ENCODE results near the gene AREG.

Gene AREG

GRCh38 chr4:74431113-74431826, 13.7 kb upstream of the AREG start:
- no peak overlapping the region for H2AK5ac ChIP-seq (ENCODE audit: low read depth, low read length)
- no peaks in the 10 kb centered on the region for H3K79me1 ChIP-seq (ENCODE audit: low read depth, low read length)
- WGBS, 2 donors (ENCODE audit: extremely low coverage in 2 of 2, insufficient read length in 2 of 2, insufficient replicate concordance in 1 of 2), result 100% methylated on average over 1 of the region's 11 CpGs; no CpG with 5 or more reads in 1 of the 2 donors
- H3K27me3 ChIP-seq (ENCODE audit: control insufficient read depth in 3 of 3, insufficient read depth in 3 of 3, low read depth in 1 of 3, low read length in 3 of 3), result no peaks in the 10 kb centered on the region
- no peak overlapping the region for H2BK15ac ChIP-seq (ENCODE audit: low read length)
- H2BK12ac ChIP-seq (ENCODE audit: low read length), result no peak overlapping the region
- no peak overlapping the region for H3K27ac ChIP-seq (replicated peaks; ENCODE audit: low read length)
- H3K4me3 ChIP-seq (ENCODE audit: low read length in 2 of 2), result no peak overlapping the region
- H2BK5ac ChIP-seq (ENCODE audit: low read length), result no peak overlapping the region
- H2AFZ ChIP-seq (ENCODE audit: low read length), result no peak overlapping the region
- no peak overlapping the region for H2BK120ac ChIP-seq (ENCODE audit: low read depth, low read length)
- H3K4me2 ChIP-seq (ENCODE audit: insufficient read depth, low read length, poor library complexity, severe bottlenecking), result no peak overlapping the region
- H3K36me3 ChIP-seq (replicated peaks in 1 of 2; ENCODE audit: control insufficient read depth in 2 of 2, insufficient read depth in 2 of 2, low read length in 2 of 2), result no peaks in the 10 kb centered on the region
- H3K4me1 ChIP-seq (ENCODE audit: control insufficient read depth in 2 of 2, insufficient read depth in 1 of 2, low read depth in 1 of 2, low read length in 2 of 2), result peaks cover 0 to 2% of the 10 kb centered on the region in 2 donors
- no peak overlapping the region for H4K8ac ChIP-seq (ENCODE audit: low read depth, low read length)
- no peak overlapping the region for H3K14ac ChIP-seq (ENCODE audit: low read length)
- no peak for DNase-seq (ENCODE audit: low spot score)
- H3K18ac ChIP-seq (ENCODE audit: low read length), result no peak overlapping the region
- no peak overlapping the region for H3K23ac ChIP-seq (ENCODE audit: low read depth, low read length, poor library complexity)
- no peak overlapping the region for H4K91ac ChIP-seq (ENCODE audit: low read depth, low read length, poor library complexity)
- H3K4ac ChIP-seq (ENCODE audit: low read length), result no peak overlapping the region
- H3K9ac ChIP-seq (ENCODE audit: low read depth, low read length, poor library complexity), result no peak overlapping the region
- no peaks in the 10 kb centered on the region for H3K9me3 ChIP-seq (replicated peaks in 1 of 2; ENCODE audit: control insufficient read depth in 2 of 2, insufficient read depth in 1 of 2, low read depth in 1 of 2, low read length in 2 of 2)

- Histone ChIP-seq H3K9ac (ENCODE audit: low read depth, low read length, poor library complexity) (no peak overlapping the region), H2BK12ac (ENCODE audit: low read length) (no peak overlapping the region), H2BK5ac (ENCODE audit: low read length) (no peak overlapping the region), H3K14ac (ENCODE audit: low read length) (no peak overlapping the region), H3K18ac (ENCODE audit: low read length) (no peak overlapping the region), H3K23ac (ENCODE audit: low read depth, low read length, poor library complexity) (no peak overlapping the region), H2AK5ac (ENCODE audit: low read depth, low read length) (no peak overlapping the region), H4K91ac (ENCODE audit: low read depth, low read length, poor library complexity) (no peak overlapping the region), H3K4me2 (ENCODE audit: insufficient read depth, low read length, poor library complexity, severe bottlenecking) (no peak overlapping the region), H3K4ac (ENCODE audit: low read length) (no peak overlapping the region), H2BK120ac (ENCODE audit: low read depth, low read length) (no peak overlapping the region), H2AFZ (ENCODE audit: low read length) (no peak overlapping the region), H3K4me1 (ENCODE audit: control insufficient read depth in 2 of 2, insufficient read depth in 1 of 2, low read depth in 1 of 2, low read length in 2 of 2) (peaks cover 0 to 2% of the 10 kb centered on the region in 2 donors), H3K4me3 (ENCODE audit: low read length in 2 of 2) (no peak overlapping the region), H4K8ac (ENCODE audit: low read depth, low read length) (no peak overlapping the region), H3K9me3 (replicated peaks in 1 of 2; ENCODE audit: control insufficient read depth in 2 of 2, insufficient read depth in 1 of 2, low read depth in 1 of 2, low read length in 2 of 2) (no peaks in the 10 kb centered on the region), H2BK15ac (ENCODE audit: low read length) (no peak overlapping the region), H3K36me3 (replicated peaks in 1 of 2; ENCODE audit: control insufficient read depth in 2 of 2, insufficient read depth in 2 of 2, low read length in 2 of 2) (no peaks in the 10 kb centered on the region), H3K27ac (replicated peaks; ENCODE audit: low read length) (no peak overlapping the region), H3K27me3 (ENCODE audit: control insufficient read depth in 3 of 3, insufficient read depth in 3 of 3, low read depth in 1 of 3, low read length in 3 of 3) (no peaks in the 10 kb centered on the region), H3K79me1 (ENCODE audit: low read depth, low read length) (no peaks in the 10 kb centered on the region)
- DNase-seq (ENCODE audit: low spot score), result no peak
- WGBS, 2 donors (ENCODE audit: extremely low coverage in 2 of 2, insufficient read length in 2 of 2, insufficient replicate concordance in 1 of 2), result 100% methylated on average over 1 of the region's 2 CpGs; no CpG with 5 or more reads in 1 of the 2 donors
Measured at GRCh38 chr4:74433043-74433442, 11.9 kb upstream of the AREG start.

- Histone ChIP-seq H4K8ac (ENCODE audit: low read depth, low read length) (no peak overlapping the region), H3K4me2 (ENCODE audit: insufficient read depth, low read length, poor library complexity, severe bottlenecking) (no peak overlapping the region), H4K91ac (ENCODE audit: low read depth, low read length, poor library complexity) (no peak overlapping the region), H3K4me1 (ENCODE audit: control insufficient read depth in 2 of 2, insufficient read depth in 1 of 2, low read depth in 1 of 2, low read length in 2 of 2) (peaks cover 0 to 2% of the 10 kb centered on the region in 2 donors), H3K79me1 (ENCODE audit: low read depth, low read length) (no peaks in the 10 kb centered on the region), H2BK120ac (ENCODE audit: low read depth, low read length) (no peak overlapping the region), H2BK5ac (ENCODE audit: low read length) (no peak overlapping the region), H2BK15ac (ENCODE audit: low read length) (no peak overlapping the region), H3K18ac (ENCODE audit: low read length) (no peak overlapping the region), H3K36me3 (replicated peaks in 1 of 2; ENCODE audit: control insufficient read depth in 2 of 2, insufficient read depth in 2 of 2, low read length in 2 of 2) (no peaks in the 10 kb centered on the region), H2BK12ac (ENCODE audit: low read length) (no peak overlapping the region), H3K27ac (replicated peaks; ENCODE audit: low read length) (no peak overlapping the region), H3K23ac (ENCODE audit: low read depth, low read length, poor library complexity) (no peak overlapping the region), H3K27me3 (ENCODE audit: control insufficient read depth in 3 of 3, insufficient read depth in 3 of 3, low read depth in 1 of 3, low read length in 3 of 3) (no peaks in the 10 kb centered on the region), H3K14ac (ENCODE audit: low read length) (no peak overlapping the region), H3K4ac (ENCODE audit: low read length) (no peak overlapping the region), H3K4me3 (ENCODE audit: low read length in 2 of 2) (no peak overlapping the region), H3K9ac (ENCODE audit: low read depth, low read length, poor library complexity) (no peak overlapping the region), H3K9me3 (replicated peaks in 1 of 2; ENCODE audit: control insufficient read depth in 2 of 2, insufficient read depth in 1 of 2, low read depth in 1 of 2, low read length in 2 of 2) (no peaks in the 10 kb centered on the region), H2AK5ac (ENCODE audit: low read depth, low read length) (no peak overlapping the region), H2AFZ (ENCODE audit: low read length) (peak overlapping the region; percentile 68)
- WGBS, 2 donors (ENCODE audit: extremely low coverage in 2 of 2, insufficient read length in 2 of 2, insufficient replicate concordance in 1 of 2), result no CpG with 5 or more reads among the region's 7 CpGs
- no peak for DNase-seq (ENCODE audit: low spot score)
Measured at GRCh38 chr4:74433541-74434172, 11.3 kb upstream of the AREG start.

- no peak overlapping the region for H3K4me2 ChIP-seq (ENCODE audit: insufficient read depth, low read length, poor library complexity, severe bottlenecking)
- H3K4me1 ChIP-seq (ENCODE audit: control insufficient read depth in 2 of 2, insufficient read depth in 1 of 2, low read depth in 1 of 2, low read length in 2 of 2), result no peaks in the 10 kb centered on the region
- no peak overlapping the region for H3K4ac ChIP-seq (ENCODE audit: low read length)
- no peaks in the 10 kb centered on the region for H3K36me3 ChIP-seq (replicated peaks in 1 of 2; ENCODE audit: control insufficient read depth in 2 of 2, insufficient read depth in 2 of 2, low read length in 2 of 2)
- no peak overlapping the region for H3K14ac ChIP-seq (ENCODE audit: low read length)
- no peak overlapping the region for H3K18ac ChIP-seq (ENCODE audit: low read length)
- no peak overlapping the region for H3K27ac ChIP-seq (replicated peaks; ENCODE audit: low read length)
- H2BK12ac ChIP-seq (ENCODE audit: low read length), result no peak overlapping the region
- WGBS, 2 donors (ENCODE audit: extremely low coverage in 2 of 2, insufficient read length in 2 of 2, insufficient replicate concordance in 1 of 2), result no CpG with 5 or more reads among the region's 1 CpG
- no peaks in the 10 kb centered on the region for H3K9me3 ChIP-seq (replicated peaks in 1 of 2; ENCODE audit: control insufficient read depth in 2 of 2, insufficient read depth in 1 of 2, low read depth in 1 of 2, low read length in 2 of 2)
- no peak overlapping the region for H2BK120ac ChIP-seq (ENCODE audit: low read depth, low read length)
- no peak overlapping the region for H3K23ac ChIP-seq (ENCODE audit: low read depth, low read length, poor library complexity)
- no peak for DNase-seq (ENCODE audit: low spot score)
- no peaks in the 10 kb centered on the region for H3K27me3 ChIP-seq (ENCODE audit: control insufficient read depth in 3 of 3, insufficient read depth in 3 of 3, low read depth in 1 of 3, low read length in 3 of 3)
- H2BK15ac ChIP-seq (ENCODE audit: low read length), result no peak overlapping the region
- H3K79me1 ChIP-seq (ENCODE audit: low read depth, low read length), result no peaks in the 10 kb centered on the region
- H2AK5ac ChIP-seq (ENCODE audit: low read depth, low read length), result no peak overlapping the region
- H3K4me3 ChIP-seq (ENCODE audit: low read length in 2 of 2), result no peak overlapping the region
- H4K91ac ChIP-seq (ENCODE audit: low read depth, low read length, poor library complexity), result no peak overlapping the region
- no peak overlapping the region for H2BK5ac ChIP-seq (ENCODE audit: low read length)
- H4K8ac ChIP-seq (ENCODE audit: low read depth, low read length), result no peak overlapping the region
- H3K9ac ChIP-seq (ENCODE audit: low read depth, low read length, poor library complexity), result no peak overlapping the region
- H2AFZ ChIP-seq (ENCODE audit: low read length), result no peak overlapping the region
Measured at GRCh38 chr4:74435296-74435695, 9.6 kb upstream of the AREG start.

Data from neuronal stem cell (in vitro differentiated cells).